Epithelial cell of prostate (primary cell): Measurements from ENCODE around the gene DENND1C.

Experiments
- DNase-seq: peaks from one replicate; pipeline ENCODE4 v3.0.0-alpha.2; 2011; ENCODE audit warnings: low read depth, low spot score
- H3K27ac ChIP-seq: fragments of 450-650 bp; 2 replicates; pipeline ENCODE4 v1.5.1; 2017; ENCODE audit warnings: mild to moderate bottlenecking

DENND1C gene

DNA sequence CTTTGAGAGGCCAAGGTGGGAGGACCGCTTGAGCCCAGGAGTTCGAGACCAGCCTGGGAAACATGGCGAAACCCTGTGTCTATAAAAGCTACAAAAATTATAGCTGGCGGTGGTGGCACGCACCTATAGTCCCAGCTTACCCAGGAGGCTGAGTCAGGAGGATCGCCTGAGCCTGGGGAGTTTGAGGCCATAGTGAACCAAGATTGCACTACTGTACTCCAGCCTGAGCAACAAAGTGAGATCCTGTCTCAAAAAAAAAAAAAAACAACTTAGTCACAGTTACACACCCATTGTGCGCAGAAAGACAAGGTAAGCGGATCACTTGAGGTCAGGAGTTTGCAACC lies 728 bp upstream of the DENND1C start:
- no peak overlapping the region for H3K27ac ChIP-seq
- DNase-seq = no peak

DNA sequence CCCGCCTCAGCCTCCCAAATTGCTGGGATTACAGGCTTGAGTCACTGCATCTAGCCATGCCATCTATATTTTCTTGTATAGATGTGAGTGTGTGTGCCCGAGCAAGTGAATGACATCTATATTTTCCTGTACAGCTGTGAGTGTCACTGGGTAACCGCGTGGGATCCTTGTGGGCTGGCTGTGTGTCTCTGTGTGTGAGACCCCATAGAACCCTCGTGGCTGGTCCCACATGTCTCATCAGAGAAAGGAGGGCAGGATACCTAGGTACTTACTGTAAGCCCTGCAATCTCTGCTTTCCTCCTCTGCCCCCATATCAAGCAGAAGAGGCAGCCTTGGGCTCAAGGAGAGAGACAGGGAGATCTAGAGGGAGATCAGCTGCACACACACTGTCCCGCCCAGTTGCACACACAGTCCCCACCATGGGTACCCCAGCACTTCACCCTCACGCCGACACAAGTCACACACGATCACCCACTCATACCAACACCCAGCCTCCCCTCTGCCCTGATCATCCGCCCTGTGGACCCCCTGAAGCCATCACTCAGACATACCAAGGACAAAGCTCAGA lies 655 bp downstream of the DENND1C start:
- no peak overlapping the region for H3K27ac ChIP-seq
- DNase-seq = no peak

DNA sequence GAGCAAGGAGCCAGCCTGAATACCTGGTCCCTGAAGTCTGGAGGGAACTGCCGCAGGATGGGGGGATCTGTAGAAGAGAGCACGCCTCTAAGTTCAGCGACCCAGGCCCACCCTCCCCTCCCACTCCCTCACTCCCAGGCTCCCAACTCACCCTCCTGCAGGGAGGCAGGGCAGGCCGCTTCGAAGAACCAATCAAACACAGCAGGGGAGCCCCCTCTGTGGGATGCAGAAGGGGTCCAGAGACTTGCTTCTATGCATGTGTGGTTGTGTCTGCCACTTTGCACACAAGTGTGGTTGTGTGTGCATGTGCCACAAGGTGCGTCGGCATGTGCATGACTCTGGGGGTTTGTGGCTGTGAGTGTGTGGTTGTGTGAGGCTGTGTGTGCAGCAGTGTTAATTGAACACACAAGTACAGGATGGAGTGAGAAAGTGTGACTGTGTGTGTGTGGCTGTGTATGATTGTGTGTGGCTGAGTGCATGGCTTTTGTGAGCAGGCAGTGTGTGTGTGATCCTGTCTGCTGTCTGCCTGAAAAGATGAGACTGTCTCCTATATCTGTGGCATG lies 1.7 kb downstream of the DENND1C start:
- H3K27ac ChIP-seq = no peak overlapping the region
- no peak for DNase-seq

GRCh38 chr19:6478815-6479214 lies 2.8 kb downstream of the DENND1C start:
- no peak overlapping the region for H3K27ac ChIP-seq
- no peak for DNase-seq

GRCh38 chr19:6476896-6477431 lies 4.6 kb downstream of the DENND1C start:
- DNase-seq = no peak
- no peak overlapping the region for H3K27ac ChIP-seq

GRCh38 chr19:6476155-6476895 lies 5.3 kb downstream of the DENND1C start:
- no peak overlapping the region for H3K27ac ChIP-seq
- DNase-seq = peak; percentile 22

GRCh38 chr19:6475321-6476108 lies 6.1 kb downstream of the DENND1C start:
- DNase-seq = no peak
- no peak overlapping the region for H3K27ac ChIP-seq

DNA sequence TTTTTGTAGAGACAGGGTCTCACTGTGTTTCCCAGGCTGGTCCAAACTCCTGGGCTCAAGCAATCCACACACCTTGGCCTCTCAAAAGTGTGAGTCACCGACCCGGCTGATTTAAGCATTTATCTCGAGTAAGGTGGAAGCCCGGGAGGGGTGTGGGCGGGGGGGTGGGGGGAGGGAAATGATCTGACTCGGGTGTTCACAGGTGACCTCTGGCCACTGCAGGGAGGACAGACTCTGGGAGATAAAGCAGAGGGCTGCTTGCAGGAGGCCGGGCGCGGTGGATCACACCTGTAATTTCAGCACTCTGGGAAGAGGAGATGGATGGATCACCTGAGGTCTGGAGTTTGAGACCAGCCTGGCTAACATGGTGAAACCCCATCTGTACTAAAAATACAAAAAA lies 7.9 kb downstream of the DENND1C start:
- H3K27ac ChIP-seq = no peak overlapping the region

GRCh38 chr19:6472713-6473112 lies 8.9 kb downstream of the DENND1C start:
- no peak overlapping the region for H3K27ac ChIP-seq
- DNase-seq = no peak

More for the DNA sequence above, 7.9 kb downstream of the DENND1C start:
- no peak for DNase-seq

DNA sequence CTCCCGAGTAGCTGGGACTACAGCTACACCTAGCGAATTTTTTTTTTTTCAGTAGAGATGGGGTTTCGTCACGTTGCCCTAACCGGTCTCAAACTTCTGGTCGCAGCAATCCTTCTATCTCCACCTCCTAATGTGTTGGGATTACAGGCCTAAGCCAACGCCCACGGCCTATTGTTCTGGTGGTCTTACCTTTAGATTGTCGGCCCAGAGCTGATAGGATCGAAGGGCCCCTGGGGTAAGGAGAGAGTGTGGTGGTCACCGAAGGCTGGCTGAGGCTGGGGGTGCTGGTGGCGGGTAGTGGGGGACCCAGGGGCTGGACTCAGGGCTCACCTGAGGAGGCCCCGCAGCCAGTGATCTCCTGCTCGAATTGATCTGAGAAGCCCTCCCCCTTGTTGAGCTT lies 10.5 kb downstream of the DENND1C start:
- H3K27ac ChIP-seq = no peak overlapping the region
- DNase-seq = no peak

- H3K27ac ChIP-seq = no peak overlapping the region
- DNase-seq = no peak
Observed at GRCh38 chr19:6470173-6470572, 11.4 kb downstream of the DENND1C start.

DNA sequence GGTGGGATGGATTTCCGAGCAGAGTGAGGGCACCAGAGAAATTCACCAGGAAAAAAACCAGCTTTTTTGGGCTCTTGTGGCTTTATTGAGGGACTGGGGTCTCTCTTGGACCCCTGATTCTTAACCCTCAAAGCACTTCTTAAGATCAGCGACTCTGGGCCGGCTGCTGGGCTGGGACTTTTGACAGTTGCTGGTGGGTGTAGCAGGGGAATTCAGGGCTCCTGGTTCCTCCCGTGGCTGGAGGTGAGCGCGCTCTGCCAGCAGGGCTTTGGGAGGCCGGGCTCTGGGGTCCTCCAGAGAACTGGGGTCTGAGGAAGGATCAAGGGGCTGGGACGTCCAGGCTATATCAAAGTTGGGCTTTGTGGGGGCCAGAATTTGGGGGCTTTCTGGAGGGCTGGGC lies 14.2 kb downstream of the DENND1C start:
- H3K27ac ChIP-seq = no peak overlapping the region

DNA sequence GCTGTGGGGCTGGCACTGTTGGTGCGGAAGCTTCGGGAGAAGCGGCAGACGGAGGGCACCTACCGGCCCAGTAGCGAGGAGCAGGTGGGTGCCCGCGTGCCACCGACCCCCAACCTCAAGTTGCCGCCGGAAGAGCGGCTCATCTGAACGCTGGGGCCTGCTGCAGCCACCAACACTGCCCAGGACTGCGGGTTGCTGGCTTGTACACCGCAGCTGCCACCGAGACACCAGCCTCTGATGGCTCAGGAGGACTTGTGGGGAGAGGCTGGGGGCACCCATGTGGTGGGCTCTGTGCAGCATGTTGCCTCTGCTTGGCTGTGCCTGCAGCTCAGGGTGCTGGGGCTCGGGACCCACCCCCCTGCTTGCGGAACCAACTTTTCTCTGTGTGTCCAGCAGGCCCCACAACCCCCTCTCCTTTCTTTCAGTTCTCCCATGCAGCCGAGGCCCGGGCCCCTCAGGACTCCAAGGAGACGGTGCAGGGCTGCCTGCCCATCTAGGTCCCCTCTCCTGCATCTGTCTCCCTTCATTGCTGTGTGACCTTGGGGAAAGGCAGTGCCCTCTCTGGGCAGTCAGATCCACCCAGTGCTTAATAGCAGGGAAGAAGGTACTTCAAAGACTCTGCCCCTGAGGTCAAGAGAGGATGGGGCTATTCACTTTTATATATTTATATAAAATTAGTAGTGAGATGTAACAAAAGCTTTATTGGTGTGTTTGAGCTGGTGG lies 14.9 kb downstream of the DENND1C start:
- no peak for DNase-seq
- no peak overlapping the region for H3K27ac ChIP-seq

More for the DNA sequence above, 14.2 kb downstream of the DENND1C start:
- DNase-seq = no peak

GRCh38 chr19:6465663-6466062 lies 15.9 kb downstream of the DENND1C start:
- H3K27ac ChIP-seq = no peak overlapping the region
- DNase-seq = no peak

- no peak for DNase-seq
- H3K27ac ChIP-seq = peak overlapping the region; percentile 55
Observed at GRCh38 chr19:6465006-6465405, 16.6 kb downstream of the DENND1C start.

DNA sequence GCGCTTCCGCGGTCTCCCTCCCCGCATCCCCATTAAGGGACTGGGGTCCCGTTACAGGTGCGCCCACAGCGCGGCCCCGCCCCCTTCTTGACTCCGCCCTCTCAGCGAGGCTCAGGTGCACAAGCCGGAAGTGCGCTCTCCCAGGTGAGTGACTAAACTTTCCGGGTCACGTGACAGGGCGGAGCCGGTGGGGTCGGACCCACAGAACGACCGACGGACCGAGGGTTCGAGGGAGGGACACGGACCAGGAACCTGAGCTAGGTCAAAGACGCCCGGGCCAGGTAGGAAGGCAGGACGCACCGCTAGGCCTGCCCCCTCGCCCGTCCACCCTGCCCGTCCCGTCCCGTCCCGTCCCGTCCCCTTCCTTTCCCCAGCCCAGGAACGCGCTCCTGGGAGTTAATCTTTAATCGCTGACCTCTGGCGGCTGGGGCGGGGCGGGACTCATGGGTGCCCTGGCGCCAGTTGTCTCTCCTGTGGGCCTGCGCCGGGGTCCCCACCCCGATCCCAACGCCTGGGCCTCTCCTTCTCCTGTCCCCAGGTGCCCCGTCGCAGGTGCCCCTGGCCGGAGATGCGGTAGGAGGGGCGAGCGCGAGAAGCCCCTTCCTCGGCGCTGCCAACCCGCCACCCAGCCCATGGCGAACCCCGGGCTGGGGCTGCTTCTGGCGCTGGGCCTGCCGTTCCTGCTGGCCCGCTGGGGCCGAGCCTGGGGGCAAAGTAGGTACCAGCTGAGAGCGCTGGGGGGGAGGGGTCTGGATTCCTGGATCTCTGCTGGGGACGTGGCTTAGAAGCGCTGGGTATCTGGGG lies 17.3 kb downstream of the DENND1C start, which contains the start of gene CRB3:
Gene CRB3 (plus strand): TSS at position 202 of the 804 bp plus-strand sequence. CDS start 431 bp downstream, at position 633.
- peak; percentile 41 for DNase-seq
- H3K27ac ChIP-seq = peak within 1 kb of the TSS; percentile 81

- H3K27ac ChIP-seq = peak overlapping the region; percentile 81
Observed at GRCh38 chr19:6460099-6460884, 21.3 kb downstream of the DENND1C start.

More at GRCh38 chr19:6460099-6460884, 21.3 kb downstream of the DENND1C start:
- DNase-seq = peak; percentile 93
